ENCODE data around the gene SLC7A10. TPM values are rescaled to one million over a fixed set of nuclear protein-coding genes. Genes with fewer than 3 reads are reported as not detected.
A peak's percentile ranks its signal among the peaks of the same experiment; 100 is the strongest.

The SLC7A10 gene
- total RNA-seq, 1 experiment from 2014 or later = 1.1 TPM

- Histone ChIP-seq H3K27ac (ENCODE audit: low read length) (no peak overlapping the region), H3K4me3 (ENCODE audit: low read depth in 2 of 2, low read length in 2 of 2) (no peak overlapping the region), H3K4me1 (ENCODE audit: control insufficient read depth, insufficient read depth, low read length) (no peaks in the 10 kb centered on the region), H3K27me3 (ENCODE audit: control insufficient read depth, insufficient read depth, low read length) (no peaks in the 10 kb centered on the region; the same call in 1 of the 2 replicates), H3K36me3 (ENCODE audit: control insufficient read depth, insufficient read depth, low read length) (no peaks in the 10 kb centered on the region), H3K9me3 (ENCODE audit: control insufficient read depth, insufficient read depth, low read depth, low read length) (no peaks in the 10 kb centered on the region)
- no TSS peak for BruUV-seq (replicated peaks)
- intact Hi-C loops (cut with micrococcal nuclease; ENCODE audit: unreplicated experiment) = no loop called here
- TF ChIP-seq, protein P1, sequence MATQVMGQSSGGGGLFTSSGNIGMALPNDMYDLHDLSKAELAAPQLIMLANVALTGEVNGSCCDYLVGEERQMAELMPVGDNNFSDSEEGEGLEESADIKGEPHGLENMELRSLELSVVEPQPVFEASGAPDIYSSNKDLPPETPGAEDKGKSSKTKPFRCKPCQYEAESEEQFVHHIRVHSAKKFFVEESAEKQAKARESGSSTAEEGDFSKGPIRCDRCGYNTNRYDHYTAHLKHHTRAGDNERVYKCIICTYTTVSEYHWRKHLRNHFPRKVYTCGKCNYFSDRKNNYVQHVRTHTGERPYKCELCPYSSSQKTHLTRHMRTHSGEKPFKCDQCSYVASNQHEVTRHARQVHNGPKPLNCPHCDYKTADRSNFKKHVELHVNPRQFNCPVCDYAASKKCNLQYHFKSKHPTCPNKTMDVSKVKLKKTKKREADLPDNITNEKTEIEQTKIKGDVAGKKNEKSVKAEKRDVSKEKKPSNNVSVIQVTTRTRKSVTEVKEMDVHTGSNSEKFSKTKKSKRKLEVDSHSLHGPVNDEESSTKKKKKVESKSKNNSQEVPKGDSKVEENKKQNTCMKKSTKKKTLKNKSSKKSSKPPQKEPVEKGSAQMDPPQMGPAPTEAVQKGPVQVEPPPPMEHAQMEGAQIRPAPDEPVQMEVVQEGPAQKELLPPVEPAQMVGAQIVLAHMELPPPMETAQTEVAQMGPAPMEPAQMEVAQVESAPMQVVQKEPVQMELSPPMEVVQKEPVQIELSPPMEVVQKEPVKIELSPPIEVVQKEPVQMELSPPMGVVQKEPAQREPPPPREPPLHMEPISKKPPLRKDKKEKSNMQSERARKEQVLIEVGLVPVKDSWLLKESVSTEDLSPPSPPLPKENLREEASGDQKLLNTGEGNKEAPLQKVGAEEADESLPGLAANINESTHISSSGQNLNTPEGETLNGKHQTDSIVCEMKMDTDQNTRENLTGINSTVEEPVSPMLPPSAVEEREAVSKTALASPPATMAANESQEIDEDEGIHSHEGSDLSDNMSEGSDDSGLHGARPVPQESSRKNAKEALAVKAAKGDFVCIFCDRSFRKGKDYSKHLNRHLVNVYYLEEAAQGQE (IDR thresholded peaks at IDR 0.05; ENCODE audit: insufficient read depth in 1 of 2, low read depth in 2 of 2, low read length in 1 of 2) = no peak
- TF ChIP-seq SIN3A (IDR thresholded peaks at IDR 0.05; ENCODE audit: borderline replicate concordance, insufficient read depth, low read depth, low read length) = no peak
- TF ChIP-seq CTCF (IDR thresholded peaks at IDR 0.05) = no peak
- TF ChIP-seq TCF7L2 (IDR thresholded peaks at IDR 0.05; ENCODE audit: low read depth, low read length) = no peak
- TF ChIP-seq POLR2AphosphoS5 (IDR thresholded peaks at IDR 0.05; ENCODE audit: low read depth, low read length) = no peak
- ChIA-PET POLR2A (no interaction called here), CTCF (no interaction called here)
- no peak for ATAC-seq
- DNase-seq (ENCODE audit: low read depth, low spot score) = no peak
- in situ Hi-C loops (cut with HindIII; ENCODE audit: low pct_unique_long_range_greater_than_20kb, low sequenced_read_pairs) = no loop called here
Measured at GRCh38 chr19:33215438-33216197, 10.0 kb downstream of the SLC7A10 start.

- BruUV-seq (replicated peaks) = no TSS peak
- ATAC-seq = peak; percentile 66
- in situ Hi-C loops (cut with HindIII; ENCODE audit: low pct_unique_long_range_greater_than_20kb, low sequenced_read_pairs) = no loop called here
- no peak overlapping the region for H3K27ac ChIP-seq (ENCODE audit: low read length)
- ChIA-PET CTCF (interaction anchor here (0.6 to 0.7 kb wide), 2 partner anchors 9 to 195 kb away, joined by 3 to 14 read pairs; no protein-coding TSS in a partner anchor), POLR2A (no interaction called here)
- H3K4me3 ChIP-seq (ENCODE audit: low read depth in 2 of 2, low read length in 2 of 2) = no peak overlapping the region
- intact Hi-C loops (cut with micrococcal nuclease; ENCODE audit: unreplicated experiment) = no loop called here
- H3K9me3 ChIP-seq (ENCODE audit: control insufficient read depth, insufficient read depth, low read depth, low read length) = no peaks in the 10 kb centered on the region
- H3K36me3 ChIP-seq (ENCODE audit: control insufficient read depth, insufficient read depth, low read length) = no peaks in the 10 kb centered on the region
- DNase-seq (ENCODE audit: low read depth, low spot score) = no peak
- no peaks in the 10 kb centered on the region for H3K4me1 ChIP-seq (ENCODE audit: control insufficient read depth, insufficient read depth, low read length)
- TF ChIP-seq CTCF (IDR thresholded peaks at IDR 0.05) = no peak; the same call in 1 of the 2 replicates
- no peak for TF ChIP-seq POLR2AphosphoS5 (IDR thresholded peaks at IDR 0.05; ENCODE audit: low read depth, low read length)
- TF ChIP-seq TCF7L2 (IDR thresholded peaks at IDR 0.05; ENCODE audit: low read depth, low read length) = no peak
- no peak for TF ChIP-seq SIN3A (IDR thresholded peaks at IDR 0.05; ENCODE audit: borderline replicate concordance, insufficient read depth, low read depth, low read length)
- TF ChIP-seq, protein P1 (IDR thresholded peaks at IDR 0.05; ENCODE audit: insufficient read depth in 1 of 2, low read depth in 2 of 2, low read length in 1 of 2) = no peak
- no peaks in the 10 kb centered on the region for H3K27me3 ChIP-seq (ENCODE audit: control insufficient read depth, insufficient read depth, low read length)
Measured at GRCh38 chr19:33214596-33214995, 11.1 kb downstream of the SLC7A10 start.

Measured in Panc1 (cell line).